Kidney (tissue), 14 donors: ENCODE results near the gene MAN1B1. TPM values are rescaled to one million over a fixed set of nuclear protein-coding genes. Genes with fewer than 3 reads are reported as not detected.
"Not testable (repeated sequence)": the region's sequence is repeated elsewhere in the genome, so short reads cannot be mapped to it uniquely, and the experiment has no call there.

Experiments used
- DNase-seq, 5 donors: peaks; one replicate each; pipeline ENCODE4 v3.0.0-alpha.2; 2013 to 2020
- FAIRE-seq: peaks from 2 replicates; lab custom pipeline; 2012; peaks lifted over from hg19 to GRCh38; lab: Jason Lieb, UNC
- H3K27ac ChIP-seq, 2 donors: one replicate each; pipeline ENCODE4 v1.7.0; 2013; ENCODE audit warnings: low read depth in 2 of 2, low read length in 2 of 2, inconsistent platforms in 1 of 2
- H3K27me3 ChIP-seq: one replicate; pipeline ENCODE4 v1.7.1; 2013; ENCODE audit warnings: low read length, inconsistent platforms; ENCODE audit not compliant: control insufficient read depth, insufficient read depth
- H3K36me3 ChIP-seq, 3 donors: one replicate each; pipeline versions ENCODE4 v1.7.0 to v1.7.1; 2013; ENCODE audit warnings: low read length in 3 of 3, control low read depth in 1 of 3, inconsistent platforms in 1 of 3; ENCODE audit not compliant: insufficient read depth in 3 of 3, control insufficient read depth in 2 of 3
- H3K4me1 ChIP-seq, 3 donors: one replicate each; pipeline versions ENCODE4 v1.7.0 to v1.7.1; 2013; ENCODE audit warnings: low read length in 3 of 3, inconsistent platforms in 1 of 3, low read depth in 1 of 3; ENCODE audit not compliant: control insufficient read depth in 2 of 3, insufficient read depth in 2 of 3
- H3K4me3 ChIP-seq, 3 donors: one replicate each; pipeline versions ENCODE4 v1.7.0 to v1.8.1; 2013; ENCODE audit warnings: low read length in 3 of 3, control low read depth in 1 of 3, inconsistent platforms in 1 of 3
- H3K9ac ChIP-seq, 3 donors: one replicate each; pipeline versions ENCODE4 v1.7.0 to v1.7.1; 2013; ENCODE audit warnings: low read length in 3 of 3, control low read depth in 1 of 3, inconsistent platforms in 1 of 3
- H3K9me3 ChIP-seq, 3 donors: one replicate each; pipeline versions ENCODE4 v1.7.0 to v1.7.1; 2013; ENCODE audit warnings: low read length in 3 of 3, control low read depth in 1 of 3, inconsistent platforms in 1 of 3; ENCODE audit not compliant: control insufficient read depth in 2 of 3, insufficient read depth in 1 of 3
- intact Hi-C: fragments of 100-400 bp; cut with DNase I; formaldehyde crosslinking; loops from one replicate; pipeline ENCODE4 v1.11.1; 2022
- polyA plus RNA-seq: library from polyadenylated mRNA; stranded (reverse); fragments of 350-450 nt; fragmentation: Illumina TruSeq; extraction: RNeasy Lipid Tissue Mini Kit (QIAGEN cat#74804); gene quantifications from one replicate; pipeline ENCODE4 v1.2.3, GENCODE V29; 2014; ENCODE audit warnings: low read depth, low replicate concordance; ENCODE audit not compliant: insufficient read depth
- total RNA-seq: library from RNA; stranded (reverse); fragmentation: NEBNext Ultra II Directional; extraction: Animal tissue kit (Norgen Biotek cat#: 25700); gene quantifications from one replicate; pipeline ENCODE4 v1.2.1, GENCODE V29; 2021
- TF ChIP-seq, protein P1 (sequence below): IDR thresholded peaks from 3 replicates; pipeline ENCODE4 v1.5.1; 2012; ENCODE audit warnings: mild to moderate bottlenecking, moderate library complexity, borderline replicate concordance; ENCODE audit not compliant: insufficient read depth; ENCODE audit errors: extremely low read depth
- donor health status: control.
- donor health status: control.
- donor health status: control.
- donor health status: control.
- donor health status: control.
- donor health status: DM: yes; HTN: yes; CAD: no.
- donor health status: Normal renal cell carcinoma (clear cell type).

The MAN1B1 gene
- total and polyA plus RNA-seq, 2 donors from 2014 or later: 57.3 to 63.2 TPM

- H3K9me3 ChIP-seq, H3K4me3 ChIP-seq, H3K36me3 ChIP-seq, intact Hi-C loops, FAIRE-seq, H3K9ac ChIP-seq, H3K4me1 ChIP-seq, DNase-seq, H3K27ac ChIP-seq, H3K27me3 ChIP-seq: not testable (repeated sequence)
Measured at GRCh38 chr9:137122796-137123467, 36.1 kb downstream of the MAN1B1 start.

- H3K4me3 ChIP-seq: no peak overlapping the region
- FAIRE-seq: no peak
- intact Hi-C loops: no loop called here
- no peak overlapping the region for H3K27ac ChIP-seq
- no peaks in the 10 kb centered on the region for H3K27me3 ChIP-seq
- TF ChIP-seq, protein P1, sequence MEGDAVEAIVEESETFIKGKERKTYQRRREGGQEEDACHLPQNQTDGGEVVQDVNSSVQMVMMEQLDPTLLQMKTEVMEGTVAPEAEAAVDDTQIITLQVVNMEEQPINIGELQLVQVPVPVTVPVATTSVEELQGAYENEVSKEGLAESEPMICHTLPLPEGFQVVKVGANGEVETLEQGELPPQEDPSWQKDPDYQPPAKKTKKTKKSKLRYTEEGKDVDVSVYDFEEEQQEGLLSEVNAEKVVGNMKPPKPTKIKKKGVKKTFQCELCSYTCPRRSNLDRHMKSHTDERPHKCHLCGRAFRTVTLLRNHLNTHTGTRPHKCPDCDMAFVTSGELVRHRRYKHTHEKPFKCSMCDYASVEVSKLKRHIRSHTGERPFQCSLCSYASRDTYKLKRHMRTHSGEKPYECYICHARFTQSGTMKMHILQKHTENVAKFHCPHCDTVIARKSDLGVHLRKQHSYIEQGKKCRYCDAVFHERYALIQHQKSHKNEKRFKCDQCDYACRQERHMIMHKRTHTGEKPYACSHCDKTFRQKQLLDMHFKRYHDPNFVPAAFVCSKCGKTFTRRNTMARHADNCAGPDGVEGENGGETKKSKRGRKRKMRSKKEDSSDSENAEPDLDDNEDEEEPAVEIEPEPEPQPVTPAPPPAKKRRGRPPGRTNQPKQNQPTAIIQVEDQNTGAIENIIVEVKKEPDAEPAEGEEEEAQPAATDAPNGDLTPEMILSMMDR: no peak
- no peak for DNase-seq
- peaks cover 0 to 9% (median 0%) of the 10 kb centered on the region in 3 donors for H3K4me1 ChIP-seq
- no peaks in the 10 kb centered on the region for H3K36me3 ChIP-seq
- H3K9ac ChIP-seq: no peak overlapping the region
- no peaks in the 10 kb centered on the region for H3K9me3 ChIP-seq
Measured at GRCh38 chr9:137123468-137123837, 36.7 kb downstream of the MAN1B1 start.

DNA sequence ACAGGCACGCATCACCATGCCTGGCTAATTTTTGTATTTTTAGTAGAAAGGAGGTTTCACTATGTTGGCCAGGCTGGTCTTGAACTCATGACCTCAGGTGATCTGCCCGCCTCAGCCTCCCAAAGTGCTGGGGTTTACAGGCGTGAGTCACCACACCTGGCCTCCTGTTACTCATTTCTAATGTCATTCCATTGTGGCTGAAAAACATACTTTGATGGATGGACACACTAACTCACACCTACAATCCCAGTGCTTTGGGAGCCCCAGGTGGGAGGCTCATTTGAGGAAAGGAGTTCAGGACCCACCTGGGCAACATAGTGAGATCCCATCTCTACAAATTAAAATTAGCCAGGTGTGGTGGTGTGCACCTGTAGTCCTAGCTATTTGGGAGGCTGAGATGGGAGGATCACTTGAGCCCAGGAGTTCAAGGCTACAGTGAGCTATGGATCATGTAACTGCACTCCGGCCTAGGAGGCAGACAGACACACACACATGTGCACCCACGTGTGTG, 37.2 kb downstream of the MAN1B1 start:
- H3K4me1 ChIP-seq: peaks cover 0 to 14% (median 0%) of the 10 kb centered on the region in 3 donors
- FAIRE-seq, H3K9ac ChIP-seq, H3K36me3 ChIP-seq, DNase-seq, H3K27ac ChIP-seq, intact Hi-C loops, H3K9me3 ChIP-seq, H3K27me3 ChIP-seq, H3K4me3 ChIP-seq: not testable (repeated sequence)

DNA sequence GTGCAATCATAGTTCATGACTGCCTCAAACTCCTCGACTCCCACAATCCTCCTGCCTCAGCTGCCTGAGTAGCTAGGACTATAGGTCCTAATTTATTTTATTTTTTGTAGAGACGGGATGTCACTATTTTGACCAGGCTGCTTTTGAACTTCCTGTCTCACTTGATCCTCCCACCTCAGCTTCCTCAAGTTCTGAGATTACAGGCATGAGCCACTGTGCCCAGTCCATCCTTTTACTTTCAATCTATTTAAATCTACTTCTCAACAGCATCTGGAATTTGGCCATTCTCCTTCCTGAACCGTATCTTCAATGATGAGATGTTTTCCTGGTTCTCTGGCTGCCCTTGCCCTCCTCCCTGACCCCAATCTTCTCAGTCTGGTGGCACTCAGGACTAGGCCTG, 40.0 kb downstream of the MAN1B1 start:
- H3K36me3 ChIP-seq: no peaks in the 10 kb centered on the region
- FAIRE-seq (no peak), DNase-seq (no peak)
- peaks cover 0 to 16% (median 0%) of the 10 kb centered on the region in 3 donors for H3K4me1 ChIP-seq
- H3K9me3 ChIP-seq: no peaks in the 10 kb centered on the region
- H3K27me3 ChIP-seq: no peaks in the 10 kb centered on the region
- H3K27ac ChIP-seq: peak overlapping the region in 1 of 2 donors; percentile 41
- intact Hi-C loops: no loop called here
- peak overlapping the region in 1 of 3 donors; percentile 5 for H3K4me3 ChIP-seq
- no peak overlapping the region for H3K9ac ChIP-seq
- TF ChIP-seq, protein P1: no peak
